A673 (cell line): ENCODE measurements around the gene TCEA3. TPM values are rescaled to one million over a fixed set of nuclear protein-coding genes. Genes with fewer than 3 reads are reported as not detected.
"Not testable (repeated sequence)": the region's sequence is repeated elsewhere in the genome, so short reads cannot be mapped to it uniquely, and the experiment has no call there.

Experiments used
- BruUV-seq: library from RNA; stranded (reverse); fragments of 400-500 nt; replicated peaks from 2 replicates; lab custom pipeline; 2021; lab: Mats Ljungman, UMichigan
- CTCF ChIA-PET: fragments of 300-600 bp; sonication (Branson Sonifier 250); formaldehyde crosslinking; loops from one replicate; lab custom pipeline; 2022; ENCODE audit warnings: antibody characterized with exemption; lab: Charles Lee
- POLR2A ChIA-PET: fragments of 300-600 bp; sonication (Branson Sonifier 250); formaldehyde crosslinking; loops from one replicate; lab custom pipeline; 2022; ENCODE audit warnings: antibody characterized with exemption; ENCODE audit not compliant: low non-redundant PET; lab: Charles Lee
- DNase-seq: peaks from one replicate; pipeline ENCODE4 v3.0.0-alpha.2; 2015; ENCODE audit warnings: low spot score
- H3K27ac ChIP-seq: fragments of 200-600 bp; sonication (generic); 2 replicates; pipeline ENCODE4 v1.5.1; 2016; ENCODE audit warnings: mixed run types, low read depth, mild to moderate bottlenecking, mixed read lengths, antibody characterized with exemption, low read length; ENCODE audit not compliant: poor library complexity, severe bottlenecking
- H3K27me3 ChIP-seq: fragments of 200-600 bp; sonication (generic); replicated peaks from 2 replicates; pipeline ENCODE4 v1.6.1; 2017; ENCODE audit warnings: mixed run types, low read depth, mild to moderate bottlenecking, mixed read lengths, antibody characterized with exemption, low read length; ENCODE audit not compliant: insufficient read depth, poor library complexity
- H3K36me3 ChIP-seq: fragments of 200-600 bp; sonication (generic); 2 replicates; pipeline ENCODE4 v1.6.1; 2016; ENCODE audit warnings: mixed run types, mild to moderate bottlenecking, mixed read lengths, antibody characterized with exemption, low read length; ENCODE audit not compliant: insufficient read depth, poor library complexity, severe bottlenecking
- H3K4me1 ChIP-seq: fragments of 200-600 bp; sonication (generic); 2 replicates; pipeline ENCODE4 v1.6.1; 2017; ENCODE audit warnings: mixed run types, mild to moderate bottlenecking, mixed read lengths, antibody characterized with exemption, low read length; ENCODE audit not compliant: insufficient read depth, poor library complexity, severe bottlenecking
- H3K4me3 ChIP-seq: fragments of 200-600 bp; sonication (generic); 2 replicates; pipeline ENCODE4 v1.5.1; 2016; ENCODE audit warnings: low read depth, mixed run types, mild to moderate bottlenecking, mixed read lengths, low read length; ENCODE audit not compliant: poor library complexity, severe bottlenecking
- H3K9me3 ChIP-seq: fragments of 200-600 bp; sonication (generic); 2 replicates; pipeline ENCODE4 v1.6.1; 2016; ENCODE audit warnings: mixed run types, low read depth, mild to moderate bottlenecking, mixed read lengths, antibody characterized with exemption, low read length; ENCODE audit not compliant: poor library complexity, severe bottlenecking
- CTCF ChIP-seq: fragments of 300-800, 200-600 bp; sonication (generic); conservative IDR thresholded peaks from 2 replicates; pipeline ENCODE4 v1.5.1; 2017; ENCODE audit warnings: low read depth, mild to moderate bottlenecking, antibody characterized with exemption, low read length, moderate library complexity, mixed read lengths
- EZH2 ChIP-seq: fragments of 200-600 bp; sonication (generic); IDR thresholded peaks from 2 replicates; pipeline ENCODE4 v1.6.1; 2017; ENCODE audit warnings: borderline replicate concordance, low read depth, mild to moderate bottlenecking, mixed read lengths, antibody characterized with exemption, low read length; ENCODE audit not compliant: poor library complexity, severe bottlenecking
- intact Hi-C: fragments of 100-400 bp; cut with micrococcal nuclease; formaldehyde crosslinking; loops from one replicate; pipeline ENCODE4 v1.10.0; 2022; ENCODE audit not compliant: unreplicated experiment
- total RNA-seq: library from RNA; stranded (reverse); gene quantifications from 2 replicates; pipeline ENCODE4 v1.2.3, GENCODE V29; 2021

Gene TCEA3
- total RNA-seq, 1 experiment from 2014 or later, result 0.99 TPM

GRCh38 chr1:23380719-23381118 is 43.8 kb downstream of the TCEA3 start:
- Histone ChIP-seq H3K27me3 (no peaks in the 10 kb centered on the region), H3K4me1 (peaks cover 7% of the 10 kb centered on the region), H3K27ac (no peak overlapping the region), H3K36me3 (no peaks in the 10 kb centered on the region), H3K9me3 (no peaks in the 10 kb centered on the region), H3K4me3 (no peak overlapping the region)
- intact Hi-C loops, result no loop called here
- POLR2A ChIA-PET, result no interaction called here
- CTCF ChIA-PET, result no interaction called here
- no TSS peak for BruUV-seq
- DNase-seq, result no peak
- TF ChIP-seq EZH2 (no peak), CTCF (no peak)

GRCh38 chr1:23380236-23380635 is 44.3 kb downstream of the TCEA3 start:
- H3K4me1 ChIP-seq, H3K27ac ChIP-seq, H3K9me3 ChIP-seq, H3K4me3 ChIP-seq, intact Hi-C loops, BruUV-seq, H3K36me3 ChIP-seq, POLR2A ChIA-PET, H3K27me3 ChIP-seq, CTCF ChIA-PET, DNase-seq: not testable (repeated sequence)

- H3K4me3 ChIP-seq, result no peak overlapping the region
- no peaks in the 10 kb centered on the region for H3K27me3 ChIP-seq
- H3K27ac ChIP-seq, result peak overlapping the region; percentile 69
- no peaks in the 10 kb centered on the region for H3K9me3 ChIP-seq
- CTCF ChIA-PET, result interaction anchor here (0.5 kb wide), 1 partner anchor 124 kb away, joined by 5 read pairs; no protein-coding TSS in a partner anchor
- DNase-seq, result peak; percentile 65
- no peak for TF ChIP-seq EZH2
- intact Hi-C loops, result no loop called here
- no TSS peak for BruUV-seq
- peaks cover 7% of the 10 kb centered on the region for H3K4me1 ChIP-seq
- H3K36me3 ChIP-seq, result no peaks in the 10 kb centered on the region
- POLR2A ChIA-PET, result no interaction called here
These were observed 47.4 kb downstream of the TCEA3 start for GRCh38 chr1:23376890-23377811.

GRCh38 chr1:23374079-23374735 is 50.3 kb downstream of the TCEA3 start:
- intact Hi-C loops, H3K4me3 ChIP-seq, H3K36me3 ChIP-seq, BruUV-seq, H3K9me3 ChIP-seq, H3K27ac ChIP-seq, DNase-seq, H3K27me3 ChIP-seq, POLR2A ChIA-PET, CTCF ChIA-PET: not testable (repeated sequence)
- peaks cover 31% of the 10 kb centered on the region for H3K4me1 ChIP-seq
